ENCODE measurements around the gene ASGR2. TPM values are rescaled to one million over a fixed set of nuclear protein-coding genes. Genes with fewer than 3 reads are reported as not detected.

Gene ASGR2
- total RNA-seq, 1 donor from 2014 or later, result not detected

DNA sequence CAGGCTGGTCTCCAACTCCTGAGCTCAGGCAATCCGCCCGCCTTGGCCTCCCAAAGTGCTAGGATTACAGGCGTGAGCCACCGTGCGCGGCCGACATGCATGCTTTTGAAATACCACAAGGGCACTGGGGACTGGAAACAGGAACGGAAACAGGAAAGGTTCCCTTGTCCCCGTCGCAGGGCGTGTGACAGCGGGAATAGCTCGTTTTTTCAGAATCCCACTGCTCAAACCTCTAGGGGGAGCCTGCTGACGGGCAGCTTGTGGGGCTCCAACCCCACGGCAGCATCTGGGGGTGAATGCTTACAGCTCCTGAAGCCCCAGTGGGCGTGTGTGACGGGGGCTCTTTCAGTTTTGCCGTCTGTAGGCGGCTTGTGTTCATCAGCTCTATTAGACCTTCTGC, 18.8 kb upstream of the ASGR2 start:
- peak overlapping the region; percentile 2 for H2AFZ ChIP-seq (replicated peaks)
- TF ChIP-seq, protein P1, sequence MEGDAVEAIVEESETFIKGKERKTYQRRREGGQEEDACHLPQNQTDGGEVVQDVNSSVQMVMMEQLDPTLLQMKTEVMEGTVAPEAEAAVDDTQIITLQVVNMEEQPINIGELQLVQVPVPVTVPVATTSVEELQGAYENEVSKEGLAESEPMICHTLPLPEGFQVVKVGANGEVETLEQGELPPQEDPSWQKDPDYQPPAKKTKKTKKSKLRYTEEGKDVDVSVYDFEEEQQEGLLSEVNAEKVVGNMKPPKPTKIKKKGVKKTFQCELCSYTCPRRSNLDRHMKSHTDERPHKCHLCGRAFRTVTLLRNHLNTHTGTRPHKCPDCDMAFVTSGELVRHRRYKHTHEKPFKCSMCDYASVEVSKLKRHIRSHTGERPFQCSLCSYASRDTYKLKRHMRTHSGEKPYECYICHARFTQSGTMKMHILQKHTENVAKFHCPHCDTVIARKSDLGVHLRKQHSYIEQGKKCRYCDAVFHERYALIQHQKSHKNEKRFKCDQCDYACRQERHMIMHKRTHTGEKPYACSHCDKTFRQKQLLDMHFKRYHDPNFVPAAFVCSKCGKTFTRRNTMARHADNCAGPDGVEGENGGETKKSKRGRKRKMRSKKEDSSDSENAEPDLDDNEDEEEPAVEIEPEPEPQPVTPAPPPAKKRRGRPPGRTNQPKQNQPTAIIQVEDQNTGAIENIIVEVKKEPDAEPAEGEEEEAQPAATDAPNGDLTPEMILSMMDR (IDR thresholded peaks at IDR 0.05), result peak; percentile 52
- no peak for TF ChIP-seq EZH2 (IDR thresholded peaks at IDR 0.05)
- peaks cover 39% of the 10 kb centered on the region for H3K27me3 ChIP-seq
- peaks cover 27% of the 10 kb centered on the region for H3K27me3 Mint-ChIP-seq (ENCODE audit: insufficient read depth, low read depth)
- H4K20me1 ChIP-seq (ENCODE audit: low read depth), result peaks cover 5% of the 10 kb centered on the region
- H3K27ac Mint-ChIP-seq, result peak overlapping the region; percentile 98
- H3K9ac ChIP-seq, result no peak overlapping the region
- no peaks in the 10 kb centered on the region for H3K36me3 Mint-ChIP-seq
- no peaks in the 10 kb centered on the region for H3K79me2 ChIP-seq (ENCODE audit: low read depth)
- H3K27ac ChIP-seq, result no peak overlapping the region
- H3K4me3 ChIP-seq, result peak overlapping the region; percentile 27
- peak; percentile 79 for DNase-seq (ENCODE audit: low spot score)
- H3K4me2 ChIP-seq, result peak overlapping the region; percentile 60
- peaks cover 53% of the 10 kb centered on the region for H3K4me1 Mint-ChIP-seq
- H3K4me3 Mint-ChIP-seq, result no peak overlapping the region
- peaks cover 29% of the 10 kb centered on the region for H3K4me1 ChIP-seq
- peaks cover 38% of the 10 kb centered on the region for H3F3A ChIP-seq (ENCODE audit: low read depth)
- no peaks in the 10 kb centered on the region for H3K9me3 ChIP-seq (ENCODE audit: low read depth)
- H3K9me3 Mint-ChIP-seq, result no peaks in the 10 kb centered on the region
- no peaks in the 10 kb centered on the region for H3K36me3 ChIP-seq

DNA sequence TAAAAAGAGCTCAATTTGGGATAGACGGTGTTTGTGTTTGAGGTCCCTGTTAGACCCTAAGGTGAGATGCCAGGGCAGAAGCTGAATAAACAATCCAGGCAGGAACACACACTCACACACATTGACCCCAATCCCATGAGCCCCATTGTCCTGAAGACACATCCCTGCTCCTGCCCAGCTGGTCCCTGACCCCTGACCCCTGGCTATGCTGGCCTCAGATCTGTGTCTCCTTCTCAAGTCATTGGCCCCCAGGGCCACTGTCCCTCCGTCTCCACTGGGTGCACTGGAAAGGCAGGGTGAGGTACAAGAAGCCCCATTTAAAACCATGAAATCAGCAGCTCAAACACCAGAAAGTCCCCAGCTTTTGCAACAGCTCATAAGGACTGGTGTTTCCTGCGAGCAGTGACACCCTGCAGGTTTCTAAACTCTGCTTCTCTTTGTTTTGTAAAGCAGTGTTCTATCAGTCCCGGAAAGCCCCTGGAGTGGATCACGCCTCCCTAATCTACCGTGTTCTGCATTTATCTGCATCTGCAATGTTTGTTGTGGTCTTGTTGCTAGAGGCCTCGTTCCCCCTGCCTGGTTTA, 18.0 kb upstream of the ASGR2 start:
- Histone ChIP-seq H3K4me3 (peak overlapping the region; percentile 27), H3K4me2 (peak overlapping the region; percentile 60)

DNA sequence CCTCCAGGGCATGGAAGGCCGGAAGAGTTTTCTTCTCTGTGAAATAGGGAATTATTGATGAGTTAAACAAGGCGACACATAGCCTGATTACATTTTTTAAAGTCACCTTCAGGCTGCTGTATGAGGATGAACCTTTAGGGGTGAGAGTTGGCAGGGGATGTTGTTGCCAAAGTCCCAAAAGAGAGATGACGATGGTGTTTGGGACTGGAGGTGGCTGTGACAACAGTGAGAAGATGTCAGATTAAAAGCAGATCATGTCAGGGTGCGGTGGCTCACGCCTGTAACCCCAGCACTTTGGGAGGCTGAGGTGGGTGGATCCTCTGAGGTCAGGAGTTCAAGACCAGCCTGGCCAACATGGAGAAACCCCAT, 16.8 kb upstream of the ASGR2 start:
- no peaks in the 10 kb centered on the region for H3K36me3 ChIP-seq
- Mint-ChIP-seq H3K4me3 (peak overlapping the region; percentile 42), H3K36me3 (no peaks in the 10 kb centered on the region), H3K27me3 (ENCODE audit: insufficient read depth, low read depth) (peaks cover 25% of the 10 kb centered on the region), H3K27ac (peak overlapping the region; percentile 61), H3K4me1 (peaks cover 54% of the 10 kb centered on the region), H3K9me3 (no peaks in the 10 kb centered on the region)
- no peak overlapping the region for H3K27ac ChIP-seq
- H3K9ac ChIP-seq, result no peak overlapping the region
- no peak overlapping the region for H3K4me3 ChIP-seq
- peaks cover 29% of the 10 kb centered on the region for H3K4me1 ChIP-seq
- no peak for DNase-seq (ENCODE audit: low spot score)
- H3K4me2 ChIP-seq, result no peak overlapping the region
- peak overlapping the region; percentile 88 for H2AFZ ChIP-seq (replicated peaks)
- TF ChIP-seq, protein P1 (IDR thresholded peaks at IDR 0.05), result no peak
- TF ChIP-seq EZH2phosphoT487 (IDR thresholded peaks at IDR 0.05), result no peak
- no peak for TF ChIP-seq EZH2 (IDR thresholded peaks at IDR 0.05)
- H3K79me2 ChIP-seq (ENCODE audit: low read depth), result no peaks in the 10 kb centered on the region
- peaks cover 25% of the 10 kb centered on the region for H3K27me3 ChIP-seq
- peaks cover 5% of the 10 kb centered on the region for H4K20me1 ChIP-seq (ENCODE audit: low read depth)
- no peaks in the 10 kb centered on the region for H3K9me3 ChIP-seq (ENCODE audit: low read depth)
- H3F3A ChIP-seq (ENCODE audit: low read depth), result peaks cover 38% of the 10 kb centered on the region

More for the DNA sequence above, 18.0 kb upstream of the ASGR2 start:
- H3K27me3 ChIP-seq, result peaks cover 37% of the 10 kb centered on the region
- no peaks in the 10 kb centered on the region for H3K9me3 ChIP-seq (ENCODE audit: low read depth)
- Mint-ChIP-seq H3K36me3 (no peaks in the 10 kb centered on the region), H3K27me3 (ENCODE audit: insufficient read depth, low read depth) (peaks cover 24% of the 10 kb centered on the region), H3K9me3 (no peaks in the 10 kb centered on the region), H3K27ac (peak overlapping the region; percentile 94), H3K4me1 (peaks cover 56% of the 10 kb centered on the region), H3K4me3 (peak overlapping the region; percentile 32)
- peak overlapping the region; percentile 75 for H3K27ac ChIP-seq
- no peaks in the 10 kb centered on the region for H3K79me2 ChIP-seq (ENCODE audit: low read depth)
- peaks cover 5% of the 10 kb centered on the region for H4K20me1 ChIP-seq (ENCODE audit: low read depth)
- peaks cover 38% of the 10 kb centered on the region for H3F3A ChIP-seq (ENCODE audit: low read depth)
- H3K9ac ChIP-seq, result no peak overlapping the region
- H2AFZ ChIP-seq (replicated peaks), result no peak overlapping the region
- TF ChIP-seq EZH2phosphoT487 (IDR thresholded peaks at IDR 0.05) (no peak), EZH2 (IDR thresholded peaks at IDR 0.05) (no peak)
- TF ChIP-seq, protein P1 (IDR thresholded peaks at IDR 0.05), result no peak
- no peaks in the 10 kb centered on the region for H3K36me3 ChIP-seq
- peak; percentile 83 for DNase-seq (ENCODE audit: low spot score)
- peaks cover 29% of the 10 kb centered on the region for H3K4me1 ChIP-seq

All from neural progenitor cell (in vitro differentiated cells).